SW 1271 (cell line): ENCODE measurements around the gene SHROOM1.
"Not testable (repeated sequence)": the region's sequence is repeated elsewhere in the genome, so short reads cannot be mapped to it uniquely, and the experiment has no call there.

Source experiments
- DNase-seq, 2 experiments: peaks; one replicate each; lab custom pipeline; 2025; lab: John Stamatoyannopoulos, UW

SHROOM1 gene

GRCh38 chr5:132805872-132806271 lies 24.6 kb downstream of the SHROOM1 start:
- not testable (repeated sequence) for DNase-seq

- DNase-seq, result not testable (repeated sequence)
These were observed 26.2 kb downstream of the SHROOM1 start for GRCh38 chr5:132804219-132804618.

GRCh38 chr5:132802685-132803066 lies 27.8 kb downstream of the SHROOM1 start:
- not testable (repeated sequence) for DNase-seq

- no peak for DNase-seq
These were observed 28.3 kb downstream of the SHROOM1 start for GRCh38 chr5:132802044-132802684.

GRCh38 chr5:132800545-132800944 lies 29.9 kb downstream of the SHROOM1 start:
- DNase-seq, result no peak

GRCh38 chr5:132799392-132799791 lies 31.1 kb downstream of the SHROOM1 start:
- DNase-seq, result no peak

- DNase-seq, result no peak
These were observed 32.8 kb downstream of the SHROOM1 start for GRCh38 chr5:132797651-132798050.

- DNase-seq, result no peak
These were observed 39.4 kb downstream of the SHROOM1 start for GRCh38 chr5:132791026-132791425.

- no peak for DNase-seq
These were observed 40.1 kb downstream of the SHROOM1 start for GRCh38 chr5:132790201-132790865.

- DNase-seq, result no peak
These were observed 41.2 kb downstream of the SHROOM1 start for GRCh38 chr5:132788990-132789886.

- DNase-seq, result no peak
These were observed 41.9 kb downstream of the SHROOM1 start for GRCh38 chr5:132788508-132788907.

GRCh38 chr5:132787076-132787475 lies 43.4 kb downstream of the SHROOM1 start:
- no peak for DNase-seq

- DNase-seq, result no peak
These were observed 44.6 kb downstream of the SHROOM1 start for GRCh38 chr5:132785864-132786263.

- no peak for DNase-seq
These were observed 45.1 kb downstream of the SHROOM1 start for GRCh38 chr5:132785365-132785764.

- DNase-seq, result peak in 1 of 2 experiments; percentile 49
These were observed 48.3 kb downstream of the SHROOM1 start for GRCh38 chr5:132782101-132782500.

GRCh38 chr5:132781029-132781428 lies 49.4 kb downstream of the SHROOM1 start:
- DNase-seq, result no peak

GRCh38 chr5:132780577-132780976 lies 49.9 kb downstream of the SHROOM1 start:
- no peak for DNase-seq

GRCh38 chr5:132779961-132780360 lies 50.5 kb downstream of the SHROOM1 start:
- DNase-seq, result no peak

- no peak for DNase-seq
These were observed 51.6 kb downstream of the SHROOM1 start for GRCh38 chr5:132778856-132779255.

GRCh38 chr5:132778129-132778528 lies 52.3 kb downstream of the SHROOM1 start:
- no peak for DNase-seq

- no peak for DNase-seq
These were observed 53.0 kb downstream of the SHROOM1 start, which contains the start of gene SEPTIN8 for GRCh38 chr5:132777209-132778069. SEPTIN8 (minus strand) TSS chr5:132777239; CDS start chr5:132777137, 102 bp downstream.

GRCh38 chr5:132776938-132777208 lies 53.6 kb downstream of the SHROOM1 start:
- DNase-seq, result no peak
